CD1c-positive myeloid dendritic cell (primary cell): ENCODE data around the gene OXNAD1.
"Not testable (repeated sequence)": the region's sequence is repeated elsewhere in the genome, so short reads cannot be mapped to it uniquely, and the experiment has no call there.

Experiments
- DNase-seq: peaks from one replicate; pipeline ENCODE4 v3.0.0-alpha.2; 2016; ENCODE audit errors: extremely low spot score

The OXNAD1 gene

DNA sequence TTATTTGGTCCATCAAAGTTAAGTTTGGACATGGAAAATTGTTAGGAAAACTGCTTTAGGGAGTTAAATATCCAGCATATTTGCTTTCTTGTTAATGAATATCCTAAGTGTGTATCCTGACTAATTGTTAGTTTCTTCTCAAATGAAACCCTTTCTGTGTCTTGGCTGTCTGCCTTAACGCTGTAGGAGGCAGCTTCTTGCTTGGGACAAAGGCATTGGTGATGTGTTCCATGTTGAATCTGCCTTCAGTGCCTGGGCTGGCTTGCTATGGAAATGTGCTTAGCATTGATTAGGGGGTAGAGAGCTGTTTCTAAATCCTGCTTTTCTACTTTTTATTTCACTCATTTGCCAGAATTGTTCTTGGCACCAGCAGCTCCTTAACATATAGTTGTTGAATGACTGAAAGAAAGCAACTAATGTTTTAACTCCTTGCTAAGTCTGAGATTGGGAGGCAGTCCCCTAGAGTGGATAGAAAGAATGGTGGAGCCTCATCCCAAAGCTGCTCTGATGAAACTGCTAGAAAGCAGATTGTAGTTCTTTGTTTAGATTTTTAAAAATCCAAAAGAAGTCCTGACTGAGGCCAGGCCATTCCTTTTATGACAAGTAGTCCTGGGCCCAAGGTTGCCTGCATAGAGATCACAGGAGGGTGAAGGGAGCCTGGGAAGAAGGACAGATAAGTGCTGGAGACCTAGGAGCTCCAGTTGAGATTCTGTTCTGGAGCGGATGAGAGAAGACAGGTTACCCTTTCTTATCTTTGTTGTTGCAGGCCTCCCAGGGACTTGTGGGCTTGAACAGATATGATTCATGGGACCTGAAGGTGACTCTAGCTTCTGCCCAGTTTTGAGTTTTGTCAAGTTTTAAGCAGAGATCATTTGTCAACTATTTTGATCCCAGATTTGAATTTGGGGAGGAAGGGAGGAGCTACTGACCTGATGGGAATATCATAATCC is 39.3 kb downstream of the OXNAD1 start:
- DNase-seq, result no peak

DNA sequence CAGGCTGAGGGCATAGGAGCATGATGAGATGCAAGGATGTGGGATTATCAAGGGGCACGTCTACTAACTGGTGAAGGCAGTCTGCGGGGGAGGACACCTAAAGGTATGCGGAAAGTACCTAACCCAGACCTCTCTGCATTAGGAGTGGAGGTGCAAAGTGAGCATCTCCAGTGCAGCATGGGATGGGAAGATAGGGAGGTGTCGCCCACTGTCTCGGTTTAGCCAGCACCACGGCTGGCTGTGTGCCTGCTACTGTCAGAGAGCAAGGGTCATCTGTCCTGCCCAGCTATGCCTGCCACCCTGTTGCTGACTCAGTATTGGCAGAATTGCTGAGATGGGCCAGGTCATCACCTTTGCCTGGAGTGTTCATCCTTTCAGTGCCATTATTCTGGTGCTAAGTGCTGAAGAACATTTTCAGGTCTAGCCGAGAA is 40.1 kb downstream of the OXNAD1 start:
- DNase-seq, result no peak

DNA sequence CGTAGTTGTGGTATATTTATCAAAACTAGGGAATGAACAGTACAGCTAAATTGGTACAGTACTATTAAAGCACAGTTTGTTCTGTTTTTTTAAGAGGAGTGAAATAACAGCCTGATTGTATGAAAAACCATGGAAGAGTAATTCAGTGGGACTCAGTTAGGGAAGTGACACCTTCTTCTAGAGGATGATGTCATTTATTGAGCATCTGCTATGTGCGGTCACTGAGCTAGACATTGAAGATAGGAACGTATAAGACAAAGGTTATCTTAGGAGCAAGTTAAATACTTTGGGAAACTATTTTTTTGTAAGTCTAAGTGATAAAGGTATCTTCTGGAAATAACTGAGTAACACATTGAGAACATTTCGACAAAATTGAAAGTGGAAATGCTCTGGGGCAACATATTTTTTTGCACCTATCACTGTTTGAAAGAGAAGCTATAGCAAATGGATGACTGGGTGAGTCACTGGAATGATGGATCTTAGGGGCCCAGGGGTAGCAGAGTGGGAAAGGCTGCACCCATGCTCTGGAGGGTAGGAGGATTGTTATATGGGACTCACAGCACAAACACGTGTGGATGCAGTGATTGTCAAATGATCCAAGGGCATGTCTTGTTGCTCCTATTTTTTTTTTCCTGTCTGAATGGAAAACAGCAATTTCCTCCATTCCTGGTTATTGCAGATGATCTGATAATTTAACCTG is 43.0 kb downstream of the OXNAD1 start:
- peak; percentile 11 for DNase-seq

DNA sequence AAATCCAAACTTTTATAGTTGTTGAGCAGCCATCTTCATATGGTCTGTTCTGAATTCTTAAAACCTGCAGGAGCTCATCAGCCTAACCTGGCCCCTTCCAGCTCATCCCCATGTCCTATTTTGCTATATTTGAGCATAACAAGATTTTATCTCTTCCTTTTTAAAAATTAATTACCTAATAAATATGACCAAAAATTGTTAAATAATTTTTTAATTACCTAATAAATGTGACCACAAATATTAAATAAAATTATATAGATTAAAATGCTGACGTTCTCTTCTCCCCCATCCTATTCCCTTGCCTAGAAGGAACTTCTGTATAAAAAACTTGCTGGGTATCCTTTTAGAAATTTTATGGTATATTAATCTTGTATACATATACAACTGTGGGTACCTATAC is 43.7 kb downstream of the OXNAD1 start:
- DNase-seq, result no peak

DNA sequence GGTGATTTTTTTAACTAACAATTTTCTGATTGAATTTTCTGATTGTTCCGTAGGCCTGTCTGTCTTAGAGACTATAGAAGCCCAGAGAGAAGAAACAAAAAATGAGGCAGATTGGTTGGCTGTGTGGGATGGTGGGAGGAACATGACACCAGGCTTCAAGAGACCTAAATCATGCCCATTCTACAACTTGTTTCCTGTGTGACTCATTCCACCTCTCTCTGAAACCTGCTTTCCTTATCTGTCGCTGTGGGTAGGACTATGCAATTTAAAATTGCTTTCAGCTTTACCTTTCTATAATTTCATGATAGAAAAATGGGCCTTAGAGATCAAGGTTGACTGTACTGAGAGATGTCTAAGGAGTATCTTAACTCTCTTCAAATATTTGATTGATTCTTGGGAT is 44.5 kb downstream of the OXNAD1 start:
- peak; percentile 50 for DNase-seq

DNA sequence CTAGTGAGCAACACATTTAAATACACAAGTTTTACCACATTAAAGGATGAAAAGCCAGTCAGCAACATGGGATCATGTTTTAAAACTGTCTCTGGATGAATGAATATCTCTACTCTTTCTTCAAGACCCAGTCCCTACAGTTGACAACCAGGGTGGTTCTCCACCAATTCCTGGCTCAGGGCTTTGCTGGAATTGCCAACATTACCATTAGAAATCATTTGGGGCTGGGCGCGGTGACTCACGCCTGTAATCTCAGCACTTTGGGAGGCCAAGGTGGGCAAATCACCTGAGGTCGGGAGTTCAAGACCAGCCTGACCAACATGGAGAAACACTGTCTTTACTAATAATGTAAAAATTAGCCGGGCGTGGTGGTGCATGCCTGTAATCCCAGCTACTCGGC is 45.5 kb downstream of the OXNAD1 start:
- DNase-seq, result not testable (repeated sequence)

DNA sequence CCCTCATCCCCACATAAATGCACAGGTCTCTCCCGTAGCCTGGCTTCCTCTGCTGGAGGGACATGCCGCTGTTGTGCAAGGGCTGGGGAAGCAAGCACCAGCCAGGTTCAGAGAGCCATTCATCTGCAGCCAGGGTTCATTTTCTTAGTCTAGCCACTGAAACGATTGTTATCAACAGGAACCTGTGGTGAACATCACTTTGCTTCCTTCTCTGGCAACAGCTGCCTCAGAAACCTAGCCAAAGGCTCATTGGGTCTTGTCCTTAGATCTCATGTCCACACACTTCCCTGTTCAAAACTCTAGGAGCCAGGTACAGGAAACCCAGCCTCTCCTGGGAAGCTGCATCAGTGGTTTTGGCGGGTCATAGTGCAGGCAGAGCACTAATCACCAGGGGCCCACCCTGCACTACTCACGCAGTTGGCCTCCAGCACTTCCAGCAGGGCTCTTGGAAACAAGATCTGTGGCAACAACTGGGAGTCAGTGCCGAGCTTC is 47.0 kb downstream of the OXNAD1 start:
- peak; percentile 24 for DNase-seq

DNA sequence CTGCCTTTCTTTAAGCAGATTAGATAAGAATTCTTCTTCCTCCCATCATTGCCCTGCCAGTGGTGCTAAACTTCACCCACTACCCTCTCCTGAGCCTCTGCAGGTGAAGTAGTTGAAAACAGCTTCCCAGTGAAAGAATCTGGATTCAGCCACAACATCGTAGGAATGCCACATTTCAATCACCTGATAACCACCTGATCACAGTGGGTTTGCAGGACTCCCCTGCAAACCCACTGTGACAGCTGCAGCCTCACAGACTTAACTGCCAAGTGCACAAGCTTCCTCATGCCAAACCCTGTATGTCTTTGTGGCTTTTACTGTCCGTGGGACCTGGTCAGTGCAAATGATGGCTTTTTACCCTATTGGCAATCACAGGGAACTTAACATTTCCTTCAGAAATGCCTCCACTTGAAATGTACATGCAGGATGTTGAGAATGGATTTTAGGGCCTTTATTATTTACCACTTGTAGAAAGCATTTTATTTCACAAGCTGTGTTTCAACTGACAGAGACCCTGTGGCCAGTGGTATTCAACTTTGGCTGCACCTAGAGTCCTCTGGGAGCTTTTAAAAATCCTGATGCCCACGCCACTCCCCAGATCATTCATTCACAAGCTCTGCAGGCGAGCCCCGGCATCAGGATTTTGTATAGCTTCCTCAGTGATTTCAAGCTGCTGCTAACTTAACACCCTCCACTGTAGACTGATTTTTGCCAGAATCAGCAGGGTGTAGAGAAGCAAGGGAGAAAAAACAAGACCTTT is 49.1 kb downstream of the OXNAD1 start:
- DNase-seq, result no peak

DNA sequence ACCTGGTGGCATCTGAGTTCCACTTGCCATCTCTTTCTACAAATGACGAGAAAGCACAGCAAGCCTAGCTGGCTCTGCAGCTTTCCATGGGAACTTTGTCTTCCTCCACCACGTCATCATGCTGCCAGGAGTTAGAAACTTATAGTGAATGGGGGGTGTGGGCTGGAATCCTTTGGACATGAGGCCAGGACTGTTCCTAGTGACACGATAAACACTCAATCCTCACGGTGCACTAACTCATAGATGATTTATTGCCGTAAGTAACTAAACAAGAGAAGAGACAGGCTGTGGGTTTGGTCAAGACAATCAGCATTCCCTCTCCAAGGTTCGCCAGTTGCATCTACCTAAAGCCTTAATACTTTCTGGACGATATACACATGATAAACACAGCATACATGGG is 50.6 kb downstream of the OXNAD1 start:
- DNase-seq, result no peak

DNA sequence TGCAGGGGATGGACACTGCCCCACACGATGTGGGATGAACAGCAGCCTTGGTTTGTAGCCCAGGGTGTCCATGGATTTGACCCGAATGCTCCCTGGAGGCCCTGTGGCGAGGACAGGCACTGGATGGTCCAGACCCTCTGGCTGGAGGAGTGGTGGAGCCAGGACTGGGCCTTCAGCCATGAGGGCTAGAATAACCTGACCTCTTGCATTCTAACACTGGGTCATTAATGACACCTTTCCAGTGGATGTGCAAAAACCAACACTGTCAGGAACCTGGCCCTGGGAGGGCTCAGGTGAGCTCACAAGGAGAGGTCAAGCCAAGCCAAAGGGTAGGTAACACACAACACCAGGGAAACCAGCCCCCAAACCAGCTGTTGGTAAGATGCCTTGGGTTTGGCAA is 51.4 kb downstream of the OXNAD1 start:
- DNase-seq, result no peak

DNA sequence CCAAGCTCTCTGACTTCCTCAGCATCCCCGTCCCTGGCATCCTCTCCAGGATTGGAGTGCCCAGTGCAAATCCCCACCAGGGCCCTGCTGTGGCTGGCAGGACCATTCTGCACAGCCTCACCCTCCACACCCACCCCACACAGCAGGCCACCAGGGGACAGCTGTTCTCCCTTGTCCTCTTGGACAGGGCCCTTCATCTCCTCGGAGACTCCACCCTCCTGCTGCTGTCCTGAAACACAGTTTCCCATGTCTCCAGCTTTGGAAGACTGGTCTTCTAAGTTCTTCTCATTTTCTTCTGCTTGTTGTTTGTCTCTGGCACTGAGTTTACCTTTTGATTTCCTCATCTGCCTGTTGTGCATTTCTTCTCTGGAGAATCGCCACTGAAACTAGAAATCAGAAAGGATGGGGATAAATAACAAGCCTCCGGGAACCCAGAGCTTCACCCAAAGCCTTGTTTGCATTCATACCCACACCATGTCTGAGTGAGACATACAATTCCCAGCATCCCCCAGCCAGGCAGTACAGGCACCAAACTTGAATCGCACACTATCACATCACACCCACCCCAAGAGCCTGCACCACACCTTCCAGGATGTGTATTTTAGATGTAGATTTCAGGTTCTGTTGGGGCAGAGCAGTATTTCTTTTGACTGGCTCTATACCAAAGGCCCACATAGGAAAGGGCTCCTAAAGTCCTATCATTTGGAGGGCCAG is 52.0 kb downstream of the OXNAD1 start:
- DNase-seq, result no peak

DNA sequence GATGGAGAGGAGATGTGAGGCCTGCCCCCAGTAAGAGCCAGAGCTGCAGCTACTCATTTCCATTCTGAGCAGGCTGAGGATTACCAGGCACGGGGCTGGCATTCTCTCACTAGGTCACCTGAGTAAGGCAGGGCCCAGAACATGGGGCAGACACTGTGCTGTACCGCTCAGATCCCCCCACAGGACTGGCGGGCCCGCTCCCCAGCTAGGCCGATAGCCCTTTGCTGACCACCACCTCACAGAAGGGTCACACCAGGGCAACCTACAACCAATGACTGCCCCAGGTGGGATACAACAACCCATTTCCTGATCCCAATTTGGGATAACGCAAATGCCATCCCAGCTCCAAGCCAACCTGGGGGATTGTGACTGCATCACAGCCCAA is 52.5 kb downstream of the OXNAD1 start:
- no peak for DNase-seq

DNA sequence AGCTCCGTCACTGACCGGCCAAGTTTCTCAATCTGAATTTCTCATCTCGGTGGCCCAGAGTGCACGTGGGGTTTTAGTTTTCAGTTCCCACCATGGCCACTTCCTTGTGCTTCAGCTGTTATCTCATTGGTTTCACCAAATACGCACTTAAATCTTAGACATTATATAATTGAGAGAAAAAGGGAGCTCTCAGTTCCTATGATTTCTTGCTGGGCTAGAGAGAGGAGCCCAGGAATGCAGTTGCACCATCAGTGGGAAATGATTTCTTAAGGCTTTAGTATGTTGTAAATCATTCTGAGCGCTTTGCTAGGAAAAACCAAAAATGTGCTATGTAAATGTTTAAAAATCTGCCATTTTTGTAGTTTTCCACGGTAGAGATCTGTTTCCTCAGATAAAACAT is 53.2 kb downstream of the OXNAD1 start:
- DNase-seq, result peak; percentile 64

DNA sequence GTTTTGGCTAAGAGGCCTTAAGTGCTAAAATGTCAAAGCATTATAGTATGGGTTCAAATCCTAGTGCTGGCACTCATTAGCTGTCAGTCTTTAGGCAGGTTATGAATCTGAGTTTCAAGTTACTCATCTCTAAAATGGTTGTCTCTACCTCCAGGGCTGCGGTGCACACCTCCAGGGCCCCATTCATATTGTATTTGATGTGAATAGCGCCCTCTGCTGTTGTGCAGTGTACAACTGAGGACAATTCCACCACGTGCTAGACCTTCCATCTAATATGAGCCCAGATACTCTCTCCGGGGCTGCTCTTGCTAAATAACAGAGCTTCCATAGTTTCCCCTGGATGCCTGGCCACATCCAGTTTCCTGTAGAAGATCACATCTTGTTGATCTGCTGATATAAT is 54.3 kb downstream of the OXNAD1 start:
- peak; percentile 50 for DNase-seq

DNA sequence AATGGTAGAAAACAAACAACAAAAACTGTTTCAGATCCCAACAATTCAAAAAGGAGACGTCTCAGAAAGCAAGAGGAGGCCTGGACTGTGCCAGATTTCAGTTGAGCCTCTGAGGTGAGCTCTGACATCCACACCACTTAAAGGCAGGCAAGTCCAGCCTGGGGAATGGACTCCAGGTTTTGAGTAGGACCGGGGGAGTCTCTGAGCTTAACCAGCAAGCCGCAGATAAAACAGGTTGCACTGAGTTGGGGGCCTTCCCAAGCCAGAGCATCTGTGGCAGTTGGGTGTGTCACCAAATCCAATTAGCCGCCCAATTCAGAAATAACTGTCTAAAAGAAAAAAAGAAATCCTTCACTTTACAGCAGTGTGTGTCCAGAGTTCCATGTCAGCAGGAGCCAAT is 54.7 kb downstream of the OXNAD1 start:
- no peak for DNase-seq

DNA sequence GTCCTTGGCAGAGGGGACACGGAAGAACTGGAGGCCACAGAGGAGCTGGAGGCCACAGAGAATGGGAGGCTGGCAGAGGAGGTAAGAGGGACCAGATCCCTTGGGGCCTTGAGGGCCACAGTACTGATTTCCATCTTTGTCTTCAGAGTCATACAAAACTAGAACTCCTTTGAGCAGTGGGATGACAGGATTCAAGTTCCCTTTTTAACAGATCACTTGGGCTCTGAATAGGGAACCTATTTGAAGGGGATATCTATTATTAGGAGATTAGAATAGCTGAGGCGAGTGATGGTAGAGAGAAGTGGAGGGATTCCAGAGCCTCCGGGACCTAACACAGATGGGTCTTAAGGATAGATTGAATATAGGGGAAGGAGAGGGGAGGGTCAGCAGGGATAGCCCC is 55.7 kb downstream of the OXNAD1 start:
- DNase-seq, result peak; percentile 36

DNA sequence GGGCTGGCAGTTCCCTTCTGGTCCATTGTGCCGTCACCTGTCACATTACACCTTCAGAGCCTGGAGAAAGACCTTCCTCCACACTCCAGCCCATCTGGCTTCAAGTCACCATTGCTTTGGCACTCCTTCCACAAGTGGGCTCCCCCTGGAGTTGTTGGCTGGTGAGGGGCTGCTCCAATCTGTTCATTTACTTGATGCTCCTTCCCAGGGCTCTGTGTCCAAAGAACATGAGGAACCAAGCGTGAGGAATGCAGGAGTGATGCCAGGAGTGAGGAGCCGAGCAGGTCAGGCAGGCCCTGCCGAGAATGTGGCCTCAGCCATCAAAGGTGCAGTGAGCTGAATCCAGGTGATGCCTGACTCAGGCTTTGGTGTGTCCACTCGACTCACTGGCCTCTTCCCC is 57.2 kb downstream of the OXNAD1 start:
- no peak for DNase-seq

DNA sequence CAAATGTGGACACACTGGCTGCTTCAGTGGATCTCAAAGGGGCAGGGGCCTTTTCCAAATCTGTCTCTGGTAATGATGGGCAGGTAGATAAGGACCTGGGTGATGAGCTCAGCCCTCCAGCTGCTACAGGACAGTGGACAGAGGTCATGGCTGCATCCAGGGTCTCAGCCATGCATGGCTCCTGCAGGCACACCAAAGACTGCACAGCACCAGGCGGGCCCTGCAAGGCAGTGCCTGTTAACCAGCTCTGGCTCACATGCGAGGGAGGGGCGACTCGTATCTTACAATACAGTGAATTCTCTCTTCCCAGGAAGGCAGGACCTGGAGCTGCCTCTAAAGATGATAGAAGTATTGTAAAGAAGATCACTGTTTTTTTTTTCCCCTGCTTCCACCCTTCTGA is 58.7 kb downstream of the OXNAD1 start:
- no peak for DNase-seq

DNA sequence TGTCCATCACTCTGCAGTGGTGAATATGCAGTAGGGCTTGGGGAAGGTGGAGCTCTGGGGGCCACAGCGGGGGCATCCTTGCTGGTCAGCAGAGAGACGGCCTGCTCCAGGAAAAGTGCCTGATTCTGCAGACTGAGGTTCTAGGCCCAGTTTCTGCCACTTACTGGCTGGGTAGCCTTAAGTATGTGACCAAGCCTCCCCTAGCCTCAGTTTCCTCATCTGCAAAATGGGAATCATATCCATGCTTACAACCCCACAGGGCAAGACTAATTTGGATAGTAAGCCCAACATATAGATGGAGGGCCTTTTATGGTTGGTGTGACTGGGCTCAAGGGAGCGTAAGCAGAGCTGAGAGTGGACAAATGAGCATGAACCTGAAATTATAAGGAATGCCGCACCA is 60.8 kb downstream of the OXNAD1 start:
- DNase-seq, result no peak

DNA sequence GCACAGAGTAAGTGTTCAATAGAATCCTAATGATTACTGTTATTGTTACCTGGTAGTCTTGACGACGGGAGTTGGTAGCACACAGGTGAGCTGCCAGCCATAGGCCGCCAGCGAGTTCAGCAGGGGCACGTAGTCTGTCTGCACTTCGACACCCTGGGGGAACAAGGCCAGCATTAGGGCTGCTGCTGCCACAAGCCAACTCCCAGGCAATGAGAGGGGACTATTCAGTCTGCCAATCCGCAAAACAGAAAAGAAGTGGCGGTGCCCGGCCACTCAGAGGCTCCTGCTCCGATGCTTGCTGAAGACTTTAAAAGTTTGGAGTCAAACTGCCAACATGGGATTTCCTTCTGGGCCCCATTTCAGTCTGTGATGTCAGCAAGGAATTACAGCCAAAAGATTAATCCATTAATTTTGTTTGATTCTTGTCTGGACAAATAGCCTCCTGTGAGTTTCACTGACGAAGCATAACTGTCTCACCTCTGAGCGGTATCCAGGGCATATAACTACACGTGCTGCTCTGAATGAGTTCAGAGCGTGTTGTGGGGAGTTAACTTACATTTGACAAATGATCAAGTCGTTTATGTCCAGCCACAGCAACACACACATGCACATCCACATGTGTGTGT is 61.8 kb downstream of the OXNAD1 start:
- DNase-seq, result no peak

DNA sequence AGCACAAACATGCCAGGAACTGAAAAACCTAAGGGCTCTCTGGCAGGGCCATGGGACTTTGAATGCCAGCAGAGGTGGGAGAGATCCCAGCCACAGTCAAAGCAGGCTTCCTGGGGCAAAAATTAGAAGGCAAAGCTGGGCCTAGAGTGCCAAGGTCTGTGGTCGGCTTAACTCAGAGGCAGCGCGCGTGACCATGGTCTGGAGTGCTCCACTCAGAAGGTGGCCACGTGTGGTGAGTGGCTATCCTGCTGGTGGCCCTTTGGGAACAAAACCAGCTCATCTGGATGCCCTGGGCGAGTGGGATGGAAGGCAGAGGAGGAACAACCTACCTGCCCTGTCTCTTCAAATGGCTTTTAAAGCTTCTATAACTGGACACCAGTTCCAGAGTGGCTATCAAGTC is 63.1 kb downstream of the OXNAD1 start:
- DNase-seq, result no peak
